HG03565 (cell line): ENCODE results near the gene LMBR1.
"Not testable (repeated sequence)": the region's sequence is repeated elsewhere in the genome, so short reads cannot be mapped to it uniquely, and the experiment has no call there.

ENCODE experiments used
- ATAC-seq: cut with Tn5 transposase; IDR thresholded peaks from one replicate; pipeline ENCODE4 v1.9.1; 2021; ENCODE audit warnings: mild to moderate bottlenecking, moderate library complexity; ENCODE audit not compliant: unreplicated experiment

The LMBR1 gene

DNA sequence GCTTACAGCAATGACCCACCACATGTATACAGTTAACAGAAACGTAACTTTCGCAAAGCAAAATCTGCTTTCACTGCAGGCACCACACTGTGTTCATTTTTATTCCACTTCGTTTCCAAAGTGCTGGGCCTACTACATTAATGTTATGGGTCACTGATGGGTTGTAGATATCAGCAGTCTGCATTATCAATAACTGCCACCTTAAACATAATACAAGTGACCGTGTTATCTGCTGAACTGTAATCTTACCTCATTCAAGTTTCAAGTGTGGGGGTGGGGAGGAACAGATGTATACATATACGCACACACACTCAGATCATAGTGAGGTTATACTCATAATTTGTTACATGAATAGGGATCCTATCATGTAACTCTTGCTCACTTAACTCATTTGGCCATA lies 231.3 kb downstream of the LMBR1 start:
- no peak for ATAC-seq

- no peak for ATAC-seq
Measured at GRCh38 chr7:156659961-156660360, 233.0 kb downstream of the LMBR1 start.

GRCh38 chr7:156659203-156659602 lies 233.8 kb downstream of the LMBR1 start:
- no peak for ATAC-seq

- ATAC-seq = no peak
Measured at GRCh38 chr7:156657681-156658080, 235.3 kb downstream of the LMBR1 start.

GRCh38 chr7:156656598-156656997 lies 236.4 kb downstream of the LMBR1 start:
- no peak for ATAC-seq

GRCh38 chr7:156655983-156656382 lies 237.0 kb downstream of the LMBR1 start:
- ATAC-seq = no peak

DNA sequence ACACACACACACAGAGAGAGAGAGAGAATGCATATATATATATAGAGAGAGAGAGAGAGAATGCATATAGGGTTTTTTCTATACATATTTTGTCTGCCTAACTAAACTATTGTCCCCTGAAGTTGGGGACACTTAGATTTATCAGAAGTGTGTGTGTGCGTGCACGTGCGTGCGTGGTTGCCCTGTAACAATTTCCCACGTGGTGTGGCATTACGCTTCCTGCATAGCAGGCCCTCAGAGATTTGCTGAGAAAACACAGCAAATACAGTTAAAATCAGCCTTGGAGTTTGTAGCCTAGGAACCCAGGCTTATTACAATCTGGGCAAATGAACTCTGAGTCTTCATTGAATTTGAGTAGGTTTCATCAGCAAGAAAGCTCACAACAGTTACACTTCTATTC lies 237.7 kb downstream of the LMBR1 start:
- ATAC-seq = no peak

- ATAC-seq = no peak
Measured at GRCh38 chr7:156654511-156655234, 238.3 kb downstream of the LMBR1 start.

- no peak for ATAC-seq
Measured at GRCh38 chr7:156652886-156653568, 240.0 kb downstream of the LMBR1 start.

DNA sequence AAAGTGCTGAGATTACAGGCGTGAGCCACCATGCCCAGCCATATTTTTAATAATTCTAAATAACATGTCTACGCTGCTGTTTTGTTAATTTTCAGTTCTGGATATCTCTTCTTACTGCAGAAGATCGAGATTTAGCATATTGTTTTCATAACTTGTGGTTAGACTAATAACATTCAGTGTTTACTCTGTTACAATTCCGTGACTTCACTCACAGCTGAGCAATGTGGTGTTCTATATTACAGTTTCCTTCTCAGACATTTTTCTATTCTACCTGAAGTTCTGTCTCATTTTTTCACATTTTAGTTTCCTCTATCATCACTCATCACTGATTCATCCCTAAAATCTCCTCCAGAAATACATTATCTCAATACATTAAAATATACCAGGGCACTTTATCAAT lies 241.5 kb downstream of the LMBR1 start:
- no peak for ATAC-seq

- no peak for ATAC-seq
Measured at GRCh38 chr7:156650042-156650441, 242.9 kb downstream of the LMBR1 start.

DNA sequence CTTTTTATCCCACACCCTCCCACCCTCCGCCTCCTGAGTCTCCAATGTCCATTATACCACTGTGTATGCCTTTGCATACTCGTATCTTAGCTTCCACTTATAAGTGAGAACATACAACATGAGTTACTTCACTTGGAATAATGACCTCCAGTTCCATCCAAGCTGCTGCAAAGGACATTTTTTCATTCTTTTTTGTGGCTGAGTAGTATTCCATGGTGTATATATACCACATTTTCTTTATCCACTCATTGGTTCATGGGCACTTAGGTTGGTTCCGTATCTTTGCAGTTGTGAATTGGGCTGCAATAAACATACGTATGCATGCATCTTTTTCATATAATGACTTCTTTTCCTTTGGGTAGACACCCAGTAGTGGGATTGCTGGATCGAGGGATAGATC lies 245.7 kb downstream of the LMBR1 start:
- not testable (repeated sequence) for ATAC-seq

- no peak for ATAC-seq
Measured at GRCh38 chr7:156642306-156643045, 250.5 kb downstream of the LMBR1 start.

DNA sequence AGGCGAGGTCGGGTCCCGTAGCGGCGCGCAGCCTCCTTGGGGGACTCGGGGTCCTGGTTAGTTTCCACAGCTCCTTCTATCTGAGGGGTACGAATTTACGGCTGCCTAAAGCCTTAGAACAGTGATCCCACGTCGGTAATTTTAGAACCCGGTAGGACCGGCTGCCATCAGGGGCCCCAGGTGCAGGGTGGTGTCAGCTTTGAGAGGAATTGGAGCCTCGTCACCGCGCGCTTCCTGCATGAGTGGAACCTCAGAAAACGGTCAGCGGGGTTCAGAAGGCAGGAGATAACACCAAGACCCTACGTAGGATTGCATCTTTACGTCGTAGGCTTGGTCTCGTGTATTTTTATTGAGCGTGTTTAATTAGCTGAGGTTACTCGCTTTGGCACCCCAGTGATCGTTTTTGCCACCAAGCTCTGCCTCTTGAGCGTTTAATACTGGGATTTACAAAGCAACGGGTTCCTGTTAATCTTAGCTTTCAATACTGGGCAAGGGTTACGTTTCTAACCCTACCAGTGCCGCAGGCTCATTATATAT lies 252.0 kb downstream of the LMBR1 start:
- peak; percentile 29 for ATAC-seq

DNA sequence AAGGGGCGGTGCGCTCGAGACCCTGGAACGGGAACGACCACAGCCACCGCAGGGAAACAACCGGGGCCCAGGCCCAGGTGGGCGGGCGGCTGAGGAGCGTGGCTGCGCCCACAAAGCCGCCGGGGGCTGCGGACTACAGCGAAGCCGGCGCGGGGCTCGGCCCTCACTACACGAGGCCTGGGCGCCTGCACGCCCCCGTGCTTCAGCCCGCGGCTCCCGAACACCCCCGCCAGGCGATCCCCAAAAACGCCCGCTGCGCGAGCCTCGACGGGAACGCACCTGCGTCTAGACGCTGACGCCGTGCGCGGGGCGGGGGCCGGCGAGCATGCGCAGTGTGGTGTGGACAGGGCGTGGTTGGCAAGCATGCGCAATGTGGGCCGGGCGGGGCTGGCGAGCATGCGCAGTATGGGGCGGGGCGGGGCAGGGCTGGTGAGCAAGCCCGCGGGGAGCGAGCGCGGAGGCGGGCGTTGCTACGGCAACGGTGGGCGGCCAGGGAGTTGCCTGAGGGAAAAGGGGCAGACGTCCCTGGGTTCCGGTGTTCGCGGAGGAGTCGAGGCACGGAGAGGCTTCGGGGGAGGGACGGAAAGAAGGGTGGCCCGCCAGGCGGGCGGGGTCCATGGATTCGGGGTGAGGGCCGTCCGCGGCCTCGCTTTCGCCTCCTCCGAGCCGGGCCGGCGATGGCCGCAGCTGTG lies 252.6 kb downstream of the LMBR1 start, which contains the start of gene RNF32:
RNF32 (plus strand) TSS at position 518 of the 692 bp plus-strand sequence. CDS start 3,104 bp downstream, outside the sequence.
- ATAC-seq = peak; percentile 67

GRCh38 chr7:156639426-156640256 lies 253.3 kb downstream of the LMBR1 start:
- no peak for ATAC-seq

DNA sequence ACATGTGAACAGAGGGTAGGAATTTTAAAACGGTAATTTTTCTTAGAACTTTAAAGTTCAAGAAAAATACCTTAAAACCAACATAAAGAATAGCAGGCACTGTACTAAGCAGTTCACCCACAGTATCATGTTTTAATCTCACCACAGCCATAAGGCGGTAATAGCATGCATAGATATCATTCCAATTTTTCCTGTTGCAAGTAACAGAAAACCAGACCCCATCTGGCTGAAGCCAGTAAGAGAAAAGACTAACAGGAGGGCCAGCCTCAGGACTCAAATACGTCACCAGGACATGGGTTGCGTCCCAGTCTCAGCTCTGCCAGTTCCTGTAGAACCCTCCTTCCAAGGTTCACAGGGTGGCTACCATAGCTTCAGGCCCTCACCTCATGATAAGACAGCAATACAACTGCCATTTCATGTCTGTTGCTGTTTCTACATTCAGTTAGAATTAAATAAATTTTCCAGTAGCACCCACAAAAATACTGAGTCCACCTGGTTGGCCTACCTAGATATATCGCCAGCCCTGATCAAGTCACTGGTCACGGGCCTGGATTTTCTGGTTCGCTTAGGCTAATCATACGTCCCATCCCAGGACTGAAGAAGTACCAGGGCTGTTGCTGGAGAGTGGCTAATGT lies 254.4 kb downstream of the LMBR1 start:
- no peak for ATAC-seq

DNA sequence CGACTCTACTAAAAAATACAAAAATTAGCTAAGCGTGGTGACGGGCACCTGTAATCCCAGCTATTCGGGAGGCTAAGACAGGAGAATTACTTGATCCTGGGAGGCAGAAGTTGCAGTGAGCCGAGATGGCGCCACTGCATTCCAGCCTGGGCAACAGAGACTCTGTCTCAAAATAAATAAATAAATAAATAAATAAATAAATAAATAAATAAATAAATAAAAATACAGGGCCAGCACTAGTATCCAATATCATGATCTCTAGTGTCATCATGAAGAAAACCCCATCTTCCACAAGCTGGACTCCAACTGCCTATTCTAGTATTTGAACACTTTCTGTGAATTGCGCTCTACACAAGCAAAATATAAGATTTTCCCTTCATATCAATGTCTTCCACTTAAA lies 255.9 kb downstream of the LMBR1 start:
- not testable (repeated sequence) for ATAC-seq
